Sigmoid colon (tissue), 7 donors: ENCODE results near the gene CARD11. TPM values are rescaled to one million over a fixed set of nuclear protein-coding genes. Genes with fewer than 3 reads are reported as not detected.
A peak's percentile ranks its signal among the peaks of the same experiment; 100 is the strongest.

Source experiments
- DNase-seq: peaks from one replicate; pipeline ENCODE4 v3.0.0-alpha.2; 2019
- H3K27ac ChIP-seq, 4 donors: fragments of 200-600 bp; sonication (generic); one replicate each; pipeline ENCODE4 v1.5.1; 2016 to 2019; ENCODE audit warnings: mild to moderate bottlenecking in 1 of 4
- H3K27me3 ChIP-seq, 3 donors: fragments of 200-600 bp; sonication (generic); one replicate each; pipeline ENCODE4 v1.5.1; 2019; ENCODE audit warnings: mild to moderate bottlenecking in 1 of 3
- H3K36me3 ChIP-seq, 4 donors: fragments of 200-600 bp; sonication (generic); one replicate each; pipeline ENCODE4 v1.5.1; 2016 to 2019
- H3K4me1 ChIP-seq, 4 donors: fragments of 200-600 bp; sonication (generic); one replicate each; pipeline ENCODE4 v1.5.1; 2017 to 2019
- H3K4me3 ChIP-seq, 4 donors: fragments of 200-600 bp; sonication (generic); one replicate each; pipeline ENCODE4 v1.5.1; 2017 to 2019; ENCODE audit warnings: mild to moderate bottlenecking in 2 of 4, moderate library complexity in 1 of 4
- H3K9me3 ChIP-seq, 4 donors: fragments of 200-600 bp in 3 of 4; sonication (generic) in 3 of 4; one replicate each; pipeline versions ENCODE4 v1.5.1 to v1.6.1; 2013 to 2019
- EP300 ChIP-seq, 4 donors: sonication (generic); formaldehyde crosslinking; IDR thresholded peaks; one replicate each; pipeline ENCODE4 v1.6.1; 2017; ENCODE audit warnings: antibody characterized with exemption in 4 of 4
- POLR2A ChIP-seq, 2 donors: fragments of 450-650 bp; IDR thresholded peaks; one replicate each; pipeline ENCODE4 v1.6.1; 2016; ENCODE audit warnings: antibody characterized with exemption in 2 of 2, mild to moderate bottlenecking in 2 of 2, moderate library complexity in 2 of 2
- POLR2AphosphoS5 ChIP-seq, 4 donors: sonication (generic); formaldehyde crosslinking; IDR thresholded peaks; one replicate each; pipeline ENCODE4 v1.6.1; 2017; ENCODE audit warnings: antibody characterized with exemption in 4 of 4
- WGBS, 2 donors: extraction: QIAGEN DNeasy Blood & Tissue Kit; methylation state at CpG; one replicate each; pipeline ENCODE4 v1.1.7; 2013; 5-methylcytosine and 5-hydroxymethylcytosine counted together
- intact Hi-C: fragments of 100-400 bp; cut with DNase I; formaldehyde crosslinking; loops from one replicate; pipeline ENCODE4 v1.15.1; 2023
- polyA plus RNA-seq, 3 donors: library from polyadenylated mRNA; stranded (reverse); fragments of 200-250 nt; gene quantifications; one replicate each; pipeline ENCODE4 v1.2.3, GENCODE V29; 2013
- total RNA-seq, 4 donors: library from RNA; depleted of rRNA; stranded (reverse); fragments of >200 nt; gene quantifications; one replicate each; pipeline ENCODE4 v1.1.0, GENCODE V29; 2016
- TF ChIP-seq, protein P1 (sequence below), 4 experiments: fragments of 450-650 bp in 3 of 4; fragments of 200-600 bp in 1 of 4; IDR thresholded peaks; one replicate each; pipeline ENCODE4 v1.5.1; 2016 to 2019; ENCODE audit warnings: antibody characterized with exemption in 4 of 4, mild to moderate bottlenecking in 3 of 4, moderate library complexity in 2 of 4
- donor health status: healthy with polysubstance abuse.
- donor health status: Bipolar disorder and iron deficiency.
- donor health status: healthy.

CARD11 gene
- total and polyA plus RNA-seq, 7 donors = 0.14 to 22.4 (median 0.66) TPM; not detected in 1

GRCh38 chr7:2927592-2927991 is 116.1 kb downstream of the CARD11 start:
- intact Hi-C loops = no loop called here
- peak; percentile 54 for DNase-seq
- H3K27ac ChIP-seq = no peak overlapping the region
- H3K9me3 ChIP-seq = no peaks in the 10 kb centered on the region
- H3K27me3 ChIP-seq = peaks cover 0 to 18% (median 0%) of the 10 kb centered on the region in 3 donors
- no peak overlapping the region for H3K4me3 ChIP-seq
- no peak for TF ChIP-seq EP300 (IDR thresholded peaks at IDR 0.05)
- no peak for TF ChIP-seq POLR2A (IDR thresholded peaks at IDR 0.05)
- H3K36me3 ChIP-seq = no peaks in the 10 kb centered on the region
- H3K4me1 ChIP-seq = no peaks in the 10 kb centered on the region
- 58 to 82% methylated on average over 7 of the region's 7 CpGs for WGBS, 2 donors

DNA sequence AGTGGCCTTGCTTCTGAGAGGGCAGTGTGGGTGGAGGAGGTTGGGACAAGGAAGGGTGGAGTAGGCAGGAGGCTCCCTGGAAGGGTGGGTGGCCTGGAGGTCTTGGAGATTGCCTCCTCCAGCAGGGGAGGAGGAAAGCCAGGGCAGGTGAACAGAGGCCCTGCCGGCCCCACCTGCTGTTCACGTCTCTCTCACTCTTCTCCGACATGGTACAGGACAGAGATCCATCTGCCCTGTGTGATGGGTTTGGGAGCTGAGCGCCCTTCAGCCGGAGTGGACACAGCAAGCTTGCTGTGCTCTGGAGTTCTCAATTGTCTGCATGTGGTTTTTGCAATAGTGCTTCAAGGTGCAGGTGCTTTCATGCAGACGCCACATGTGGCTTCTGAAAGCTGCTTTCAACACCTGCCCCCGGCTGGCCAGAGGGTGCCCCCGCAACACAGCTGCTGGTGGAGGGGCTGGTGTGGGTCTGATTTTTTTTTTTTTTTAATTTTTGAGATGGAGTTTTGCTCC is 116.7 kb downstream of the CARD11 start:
- DNase-seq = peak; percentile 44
- Histone ChIP-seq H3K27ac (no peak overlapping the region), H3K27me3 (peaks cover 0 to 18% (median 1%) of the 10 kb centered on the region in 3 donors), H3K4me3 (no peak overlapping the region), H3K4me1 (no peaks in the 10 kb centered on the region), H3K9me3 (no peaks in the 10 kb centered on the region), H3K36me3 (no peaks in the 10 kb centered on the region)
- intact Hi-C loops = no loop called here
- 84 to 86% methylated on average over 8 of the region's 8 CpGs for WGBS, 2 donors
- TF ChIP-seq, protein P1, sequence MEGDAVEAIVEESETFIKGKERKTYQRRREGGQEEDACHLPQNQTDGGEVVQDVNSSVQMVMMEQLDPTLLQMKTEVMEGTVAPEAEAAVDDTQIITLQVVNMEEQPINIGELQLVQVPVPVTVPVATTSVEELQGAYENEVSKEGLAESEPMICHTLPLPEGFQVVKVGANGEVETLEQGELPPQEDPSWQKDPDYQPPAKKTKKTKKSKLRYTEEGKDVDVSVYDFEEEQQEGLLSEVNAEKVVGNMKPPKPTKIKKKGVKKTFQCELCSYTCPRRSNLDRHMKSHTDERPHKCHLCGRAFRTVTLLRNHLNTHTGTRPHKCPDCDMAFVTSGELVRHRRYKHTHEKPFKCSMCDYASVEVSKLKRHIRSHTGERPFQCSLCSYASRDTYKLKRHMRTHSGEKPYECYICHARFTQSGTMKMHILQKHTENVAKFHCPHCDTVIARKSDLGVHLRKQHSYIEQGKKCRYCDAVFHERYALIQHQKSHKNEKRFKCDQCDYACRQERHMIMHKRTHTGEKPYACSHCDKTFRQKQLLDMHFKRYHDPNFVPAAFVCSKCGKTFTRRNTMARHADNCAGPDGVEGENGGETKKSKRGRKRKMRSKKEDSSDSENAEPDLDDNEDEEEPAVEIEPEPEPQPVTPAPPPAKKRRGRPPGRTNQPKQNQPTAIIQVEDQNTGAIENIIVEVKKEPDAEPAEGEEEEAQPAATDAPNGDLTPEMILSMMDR (IDR thresholded peaks at IDR 0.05) = no peak
- TF ChIP-seq POLR2AphosphoS5 (IDR thresholded peaks at IDR 0.05) = no peak
- TF ChIP-seq POLR2A (IDR thresholded peaks at IDR 0.05) = no peak
- no peak for TF ChIP-seq EP300 (IDR thresholded peaks at IDR 0.05)

DNA sequence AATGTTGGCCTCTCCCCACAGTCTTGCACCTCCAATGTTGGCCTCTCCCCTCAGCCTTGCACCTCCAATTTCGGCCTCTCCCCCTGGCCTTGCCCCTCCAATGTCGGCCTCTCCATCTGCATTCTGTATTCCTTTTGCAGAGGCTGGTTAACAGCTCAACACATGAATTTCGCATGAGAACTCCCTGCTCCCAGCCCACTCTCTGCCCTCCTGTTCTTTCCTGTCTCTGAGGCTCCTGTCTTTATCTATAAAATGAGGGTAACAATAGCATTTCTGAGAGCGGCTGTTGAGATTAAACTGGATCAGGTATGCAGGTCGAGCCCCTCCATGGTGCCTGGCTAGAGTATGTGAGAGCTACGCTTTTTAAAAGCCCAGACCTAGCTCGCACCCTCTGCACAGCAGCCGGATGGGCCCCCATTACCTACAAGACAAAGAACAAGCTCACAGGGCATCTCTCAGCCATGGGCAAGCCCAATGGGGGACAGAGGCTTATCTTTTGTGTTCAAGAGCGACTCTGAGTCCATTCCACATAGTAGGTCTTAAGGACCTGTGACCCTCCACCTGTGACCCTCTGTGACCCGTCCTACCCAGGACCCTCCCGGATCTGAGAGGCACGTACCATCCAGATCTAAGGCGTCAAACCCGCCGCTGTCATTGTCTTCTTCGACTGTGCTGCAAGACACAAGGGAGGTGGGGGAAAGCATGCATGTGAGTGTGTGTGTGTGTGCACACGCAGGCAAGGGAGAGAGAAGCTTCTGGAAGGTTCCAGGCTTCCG is 117.4 kb downstream of the CARD11 start:
- Histone ChIP-seq H3K27me3 (peaks cover 0 to 18% (median 3%) of the 10 kb centered on the region in 3 donors), H3K9me3 (no peaks in the 10 kb centered on the region), H3K36me3 (no peaks in the 10 kb centered on the region), H3K27ac (no peak overlapping the region), H3K4me1 (no peaks in the 10 kb centered on the region), H3K4me3 (no peak overlapping the region)
- peak; percentile 44 for DNase-seq
- WGBS, 2 donors = 86 to 93% methylated on average over 18 of the region's 18 CpGs
- intact Hi-C loops = no loop called here
- no peak for TF ChIP-seq POLR2A (IDR thresholded peaks at IDR 0.05)
- TF ChIP-seq, protein P1 (IDR thresholded peaks at IDR 0.05) = no peak
- TF ChIP-seq EP300 (IDR thresholded peaks at IDR 0.05) = no peak
- no peak for TF ChIP-seq POLR2AphosphoS5 (IDR thresholded peaks at IDR 0.05)

DNA sequence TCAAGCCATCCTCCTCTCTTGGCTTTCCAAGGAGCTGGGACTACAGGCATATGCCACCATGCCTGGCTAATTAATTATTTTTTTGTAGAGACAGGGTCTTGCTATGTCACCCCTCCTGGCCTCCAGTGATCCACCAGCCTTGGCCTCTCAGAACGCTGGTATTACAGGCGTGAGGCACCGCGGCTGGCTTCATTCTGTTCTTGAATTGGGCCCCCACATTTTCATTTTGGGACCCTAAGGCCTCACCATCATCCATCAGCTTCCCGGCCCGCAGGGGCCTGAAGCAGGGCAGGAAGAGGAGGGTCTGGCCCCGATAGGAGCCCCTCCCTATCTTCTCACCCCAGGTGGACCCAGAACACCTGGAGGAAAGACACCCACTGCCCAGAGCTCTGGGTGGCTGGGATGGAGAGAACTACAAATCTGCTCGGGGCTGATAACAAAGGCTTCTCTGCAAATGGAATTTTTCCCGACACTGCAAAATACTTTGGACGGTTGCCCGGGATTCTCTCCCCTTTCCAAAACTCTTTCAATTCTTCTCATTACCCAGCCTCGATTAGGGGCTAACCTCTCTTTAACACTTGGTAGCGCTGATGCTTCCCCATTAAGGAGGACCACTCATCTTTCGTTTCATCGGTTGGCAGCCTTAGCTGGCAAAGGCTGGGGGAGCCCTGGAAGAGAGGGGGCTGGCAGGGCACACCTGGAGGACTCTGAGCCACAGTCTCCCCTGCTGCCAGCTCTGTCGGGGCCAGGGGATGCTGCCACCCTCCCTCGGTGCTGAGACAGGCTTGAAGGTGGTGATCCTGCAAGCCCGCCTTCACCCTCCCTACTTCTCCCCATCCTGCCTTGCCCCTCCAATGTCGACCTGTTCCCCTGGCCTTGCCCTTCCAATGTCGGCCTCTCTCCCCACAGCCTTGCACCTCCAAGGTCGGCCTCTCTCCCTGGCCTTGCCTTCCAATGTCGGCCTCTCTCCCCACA is 118.5 kb downstream of the CARD11 start:
- no peak for TF ChIP-seq POLR2A (IDR thresholded peaks at IDR 0.05)
- TF ChIP-seq, protein P1 (IDR thresholded peaks at IDR 0.05) = no peak
- TF ChIP-seq EP300 (IDR thresholded peaks at IDR 0.05) = no peak
- TF ChIP-seq POLR2AphosphoS5 (IDR thresholded peaks at IDR 0.05) = no peak
- no peaks in the 10 kb centered on the region for H3K9me3 ChIP-seq
- intact Hi-C loops = no loop called here
- peaks cover 0 to 18% (median 3%) of the 10 kb centered on the region in 3 donors for H3K27me3 ChIP-seq
- peak; percentile 51 for DNase-seq
- H3K36me3 ChIP-seq = no peaks in the 10 kb centered on the region
- H3K4me3 ChIP-seq = no peak overlapping the region
- 82 to 83% methylated on average over 22 of the region's 22 CpGs for WGBS, 2 donors
- no peak overlapping the region for H3K27ac ChIP-seq
- H3K4me1 ChIP-seq = no peaks in the 10 kb centered on the region
